DND-41 (cell line): ENCODE results near the gene ALDH3B1.

Source experiments
- CTCF ChIP-seq: IDR thresholded peaks from 2 replicates; pipeline ENCODE4 v1.5.1; 2012; ENCODE audit warnings: borderline replicate concordance, low read length, moderate library complexity, mild to moderate bottlenecking; ENCODE audit not compliant: poor library complexity, severe bottlenecking; ENCODE audit errors: extremely low read depth
- EZH2 ChIP-seq: IDR thresholded peaks from 3 replicates; pipeline ENCODE4 v1.6.1; 2012; ENCODE audit warnings: borderline replicate concordance, low read depth, mild to moderate bottlenecking, moderate library complexity, low read length, inconsistent platforms; ENCODE audit not compliant: severe bottlenecking

GRCh38 chr11:68067991-68068390, 57.9 kb downstream of the ALDH3B1 start:
- TF ChIP-seq CTCF (no peak), EZH2 (no peak)
